GM12878 (cell line): ENCODE results near the gene MEGF6.

Experiments used
- ATF3 ChIP-seq: IDR thresholded peaks from 2 replicates; pipeline ENCODE4 v1.6.1; 2011; ENCODE audit warnings: low read depth, mild to moderate bottlenecking, low read length, moderate library complexity, borderline replicate concordance; ENCODE audit errors: extremely low read depth
- CBX5 ChIP-seq: sonication (generic); IDR thresholded peaks from 2 replicates; pipeline ENCODE4 v1.6.1; 2016; ENCODE audit warnings: low read depth, moderate library complexity, mild to moderate bottlenecking, inconsistent platforms
- CTCF ChIP-seq, 3 experiments: IDR thresholded peaks in 2 of 3; conservative IDR thresholded peaks in 1 of 3; 2 replicates each; pipeline ENCODE4 v1.5.1; 2011; ENCODE audit warnings: low read depth in 3 of 3, low read length in 3 of 3, mild to moderate bottlenecking in 3 of 3, control low read depth in 2 of 3, moderate library complexity in 2 of 3, inconsistent platforms in 1 of 3, mixed read lengths in 1 of 3; ENCODE audit not compliant: control insufficient read depth in 2 of 3, insufficient read depth in 1 of 3; ENCODE audit errors: extremely low read depth in 1 of 3
- HDAC2 ChIP-seq: fragments of 200-600 bp; sonication (generic); IDR thresholded peaks from 2 replicates; pipeline ENCODE4 v1.6.1; 2017
- JUNB ChIP-seq: IDR thresholded peaks from 2 replicates; pipeline ENCODE4 v1.6.1; 2016; ENCODE audit warnings: antibody characterized with exemption, mild to moderate bottlenecking
- LARP7 ChIP-seq: fragments of 450-650 bp; IDR thresholded peaks from 2 replicates; pipeline ENCODE4 v1.6.1; 2017; ENCODE audit warnings: mild to moderate bottlenecking
- NR2F1 ChIP-seq: fragments of 450-650 bp; conservative IDR thresholded peaks from 2 replicates; pipeline ENCODE4 v1.6.1; 2017; ENCODE audit warnings: mild to moderate bottlenecking
- POLR2A ChIP-seq: IDR thresholded peaks from 2 replicates; pipeline ENCODE4 v1.6.1; 2011; ENCODE audit warnings: low read depth, mild to moderate bottlenecking, low read length
- POLR2AphosphoS5 ChIP-seq: IDR thresholded peaks from 2 replicates; pipeline ENCODE4 v1.6.1; 2011; ENCODE audit warnings: mild to moderate bottlenecking, low read length, inconsistent platforms
- REST ChIP-seq: IDR thresholded peaks from 2 replicates; pipeline ENCODE4 v1.6.1; 2012; ENCODE audit warnings: mild to moderate bottlenecking, low read depth, low read length
- SMARCA5 ChIP-seq: fragments of 450-650 bp; IDR thresholded peaks from 2 replicates; pipeline ENCODE4 v1.6.1; 2017; ENCODE audit warnings: mild to moderate bottlenecking
- ZBTB33 ChIP-seq: fragments of 450-650 bp; IDR thresholded peaks from 2 replicates; pipeline ENCODE4 v1.6.1; 2017; ENCODE audit warnings: mild to moderate bottlenecking
- ZNF24 ChIP-seq: fragments of 450-650 bp; IDR thresholded peaks from 2 replicates; pipeline ENCODE4 v1.6.1; 2017; ENCODE audit warnings: antibody characterized with exemption, mild to moderate bottlenecking

- TF ChIP-seq ZNF24 (no peak), CTCF (IDR thresholded peaks at IDR 0.05 in 2 of 3, conservative IDR thresholded peaks at IDR 0.05 in 1 of 3; ENCODE audit: control insufficient read depth in 2 of 3, extremely low read depth in 1 of 3, insufficient read depth in 1 of 3, low read depth in 3 of 3, low read length in 3 of 3) (no peak), SMARCA5 (no peak), JUNB (no peak), POLR2A (no peak), NR2F1 (no peak), LARP7 (no peak), POLR2AphosphoS5 (no peak), REST (no peak), ATF3 (no peak), CBX5 (no peak), ZBTB33 (no peak), HDAC2 (no peak)
These were observed 47.7 kb downstream of the MEGF6 start for GRCh38 chr1:3563610-3564009.
